ENCODE measurements around the gene PDS5B.
"Not testable (repeated sequence)": the region's sequence is repeated elsewhere in the genome, so short reads cannot be mapped to it uniquely, and the experiment has no call there.

DNA sequence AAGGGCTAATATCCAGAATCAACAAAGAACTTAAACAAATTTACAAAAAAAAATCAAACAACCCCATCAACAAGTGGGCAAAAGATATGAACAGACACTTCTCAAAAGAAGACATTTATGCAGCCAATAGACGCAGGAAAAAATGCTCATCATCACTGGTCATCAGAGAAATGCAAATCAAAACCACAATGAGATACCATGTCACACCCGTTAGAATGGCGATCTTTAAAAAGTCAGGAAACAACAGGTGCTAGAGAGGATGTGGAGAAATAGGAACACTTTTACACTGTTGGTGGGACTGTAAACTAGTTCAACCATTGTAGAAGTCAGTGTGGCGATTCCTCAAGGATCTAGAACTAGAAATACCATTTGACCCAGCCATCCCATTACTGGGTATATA lies 10.6 kb upstream of the PDS5B start:
- TF ChIP-seq, protein P1, sequence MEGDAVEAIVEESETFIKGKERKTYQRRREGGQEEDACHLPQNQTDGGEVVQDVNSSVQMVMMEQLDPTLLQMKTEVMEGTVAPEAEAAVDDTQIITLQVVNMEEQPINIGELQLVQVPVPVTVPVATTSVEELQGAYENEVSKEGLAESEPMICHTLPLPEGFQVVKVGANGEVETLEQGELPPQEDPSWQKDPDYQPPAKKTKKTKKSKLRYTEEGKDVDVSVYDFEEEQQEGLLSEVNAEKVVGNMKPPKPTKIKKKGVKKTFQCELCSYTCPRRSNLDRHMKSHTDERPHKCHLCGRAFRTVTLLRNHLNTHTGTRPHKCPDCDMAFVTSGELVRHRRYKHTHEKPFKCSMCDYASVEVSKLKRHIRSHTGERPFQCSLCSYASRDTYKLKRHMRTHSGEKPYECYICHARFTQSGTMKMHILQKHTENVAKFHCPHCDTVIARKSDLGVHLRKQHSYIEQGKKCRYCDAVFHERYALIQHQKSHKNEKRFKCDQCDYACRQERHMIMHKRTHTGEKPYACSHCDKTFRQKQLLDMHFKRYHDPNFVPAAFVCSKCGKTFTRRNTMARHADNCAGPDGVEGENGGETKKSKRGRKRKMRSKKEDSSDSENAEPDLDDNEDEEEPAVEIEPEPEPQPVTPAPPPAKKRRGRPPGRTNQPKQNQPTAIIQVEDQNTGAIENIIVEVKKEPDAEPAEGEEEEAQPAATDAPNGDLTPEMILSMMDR (IDR thresholded peaks at IDR 0.05; ENCODE audit: low read depth, low read length, poor library complexity, severe bottlenecking): not testable (repeated sequence)
- TF ChIP-seq EZH2phosphoT487 (IDR thresholded peaks at IDR 0.05; ENCODE audit: borderline replicate concordance, low read length): not testable (repeated sequence)

Data from DOHH2 (cell line).